DMS114 treated with DMSO at 0.1 percent for 48 hours (cell line): ENCODE results near the gene PRELID3B.

Experiments
- DNase-seq: peaks from one replicate; lab custom pipeline; 2025; ENCODE audit not compliant: unreplicated experiment; lab: John Stamatoyannopoulos, UW

PRELID3B gene

DNA sequence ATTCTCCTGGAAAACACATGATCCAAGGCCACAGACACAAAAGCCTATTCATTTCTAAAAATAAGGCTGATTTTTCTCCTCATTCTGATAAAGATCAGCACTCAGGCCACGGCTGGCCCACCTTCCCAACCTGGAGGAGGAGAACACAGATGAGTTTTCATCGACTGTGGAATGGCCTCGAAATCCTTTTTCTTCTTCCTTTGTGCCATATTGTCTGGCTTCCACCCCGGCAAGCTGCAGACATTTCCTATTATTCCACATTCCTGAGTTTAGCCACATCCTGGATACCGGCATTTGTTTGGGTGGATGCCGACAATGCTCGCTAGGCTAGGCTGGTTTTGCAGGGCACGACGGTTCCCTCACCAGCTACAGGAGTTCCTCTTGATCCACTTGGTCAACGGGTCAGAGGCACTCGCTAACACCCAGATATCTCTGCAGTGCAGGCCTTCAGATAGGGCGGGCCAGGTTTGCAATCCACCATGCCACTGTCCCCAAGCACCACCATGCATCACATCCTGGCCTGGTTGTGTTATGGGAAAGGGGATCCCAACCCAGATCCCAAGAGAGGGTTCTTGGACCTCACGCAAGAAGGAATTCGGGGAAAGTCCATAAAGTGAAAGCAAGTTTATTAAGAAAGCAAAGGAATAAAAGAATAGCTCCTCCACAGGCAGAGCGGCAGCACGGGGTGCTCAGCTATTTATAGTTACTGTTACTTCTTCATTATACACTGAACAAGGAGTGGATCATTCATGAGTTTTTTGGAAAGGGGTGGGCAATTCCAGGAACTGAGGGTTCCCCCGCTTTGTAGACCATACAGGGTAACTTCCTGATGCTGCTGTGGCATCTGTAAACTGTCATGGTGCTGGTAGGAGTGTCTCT lies 31.4 kb downstream of the PRELID3B start:
- DNase-seq = no peak

DNA sequence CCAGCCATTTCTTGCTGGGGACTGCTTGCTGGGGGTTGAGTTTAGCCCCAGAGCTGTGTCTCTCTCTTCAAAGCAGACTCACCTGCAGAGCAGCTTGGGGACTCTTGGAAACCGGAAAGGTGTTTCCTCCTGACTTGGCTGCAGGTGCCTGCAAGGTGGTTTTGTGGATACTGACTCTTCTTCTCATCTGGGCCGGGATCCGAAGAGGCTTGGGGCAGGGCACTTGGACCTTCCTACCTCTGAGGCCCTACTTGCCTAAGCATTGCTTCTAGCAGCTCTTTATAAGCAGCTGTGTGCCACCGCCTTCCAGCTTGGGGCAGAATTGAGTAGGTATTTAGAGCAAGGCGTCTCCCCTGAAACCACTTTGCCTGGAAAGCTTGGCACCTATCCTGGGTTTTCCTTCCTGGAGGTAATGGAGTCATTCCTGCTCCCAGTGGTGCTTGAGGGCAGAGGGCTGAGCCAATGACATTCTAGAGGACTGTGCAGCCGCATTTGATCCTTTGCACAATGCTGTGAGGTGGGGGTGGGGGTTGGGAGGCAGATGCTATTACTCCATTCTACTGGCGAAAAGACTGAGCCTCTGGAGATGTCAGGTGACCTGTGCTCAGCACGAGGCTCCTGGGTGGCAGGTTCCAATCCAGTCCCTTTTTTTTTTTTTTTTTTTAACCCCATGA lies 32.1 kb downstream of the PRELID3B start:
- DNase-seq = no peak

DNA sequence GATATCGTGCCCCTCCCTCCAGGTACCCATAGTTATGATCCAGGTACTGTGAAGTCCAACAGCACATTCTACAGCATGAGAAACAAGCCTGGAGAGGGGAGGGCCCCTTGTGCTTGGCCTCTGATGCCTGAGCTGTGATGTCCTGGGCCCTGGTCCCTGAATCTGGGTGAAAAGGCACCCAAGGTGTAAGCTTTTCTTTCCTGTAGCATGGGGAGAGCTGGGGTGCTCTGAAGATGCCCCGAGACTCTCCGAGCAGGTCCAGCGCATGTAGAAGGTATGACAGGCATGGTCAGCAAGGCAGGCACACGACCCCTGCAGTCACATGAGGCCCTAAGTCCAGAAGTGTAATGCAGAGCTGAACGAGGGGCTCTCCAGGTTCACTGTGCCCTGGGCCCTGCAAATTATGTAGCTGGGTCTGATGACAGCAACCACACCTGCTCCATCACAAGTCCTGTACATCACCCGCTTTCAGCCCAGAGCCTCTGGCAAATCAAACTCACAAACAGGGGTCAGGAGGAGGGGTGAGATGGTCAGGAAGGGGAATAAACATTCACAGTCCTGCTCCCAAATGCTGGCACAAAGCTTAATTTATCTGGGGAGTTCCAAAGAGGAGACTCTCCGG lies 33.8 kb downstream of the PRELID3B start:
- no peak for DNase-seq

DNA sequence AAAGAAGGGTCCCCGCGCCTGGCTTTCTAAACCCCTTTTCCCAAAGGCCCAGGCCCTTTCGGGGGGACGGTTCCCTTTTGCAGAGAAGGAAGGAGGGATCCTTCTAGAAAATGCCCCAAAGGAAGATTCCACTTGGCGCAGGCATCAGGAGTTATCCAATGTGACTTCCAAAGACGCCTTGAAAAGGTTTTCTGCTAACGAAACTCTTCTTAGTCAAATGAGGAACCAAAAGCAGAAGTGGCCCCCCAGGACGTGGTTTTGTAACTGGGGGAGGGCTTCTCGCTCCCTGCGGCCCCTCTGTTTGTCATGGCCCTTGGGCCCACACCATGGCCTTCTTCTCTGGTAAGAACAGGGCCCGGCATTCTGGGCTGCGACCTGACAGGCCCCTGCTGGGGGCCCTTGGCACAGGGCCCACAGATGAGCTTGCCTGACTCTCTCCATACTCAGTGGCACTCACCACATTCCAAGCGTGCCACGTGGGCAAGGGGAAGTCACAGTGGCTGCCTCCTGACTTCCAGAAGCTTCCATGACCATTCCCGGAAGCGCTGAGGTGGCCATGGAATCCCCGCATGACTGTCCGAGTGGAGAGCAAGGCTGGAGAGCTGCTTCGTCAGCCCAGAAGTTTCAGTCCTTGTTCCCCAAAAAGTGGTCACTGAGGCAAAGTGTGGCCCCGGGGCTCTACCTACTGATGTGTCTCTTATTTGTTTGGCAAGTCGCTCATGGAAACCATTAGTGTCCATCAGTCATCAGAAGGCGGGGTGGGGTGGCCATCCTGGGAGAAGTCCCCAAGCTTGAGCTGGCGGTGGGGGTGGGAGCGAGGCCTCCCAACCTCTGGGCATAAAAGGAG lies 34.7 kb downstream of the PRELID3B start:
- DNase-seq = no peak

DNA sequence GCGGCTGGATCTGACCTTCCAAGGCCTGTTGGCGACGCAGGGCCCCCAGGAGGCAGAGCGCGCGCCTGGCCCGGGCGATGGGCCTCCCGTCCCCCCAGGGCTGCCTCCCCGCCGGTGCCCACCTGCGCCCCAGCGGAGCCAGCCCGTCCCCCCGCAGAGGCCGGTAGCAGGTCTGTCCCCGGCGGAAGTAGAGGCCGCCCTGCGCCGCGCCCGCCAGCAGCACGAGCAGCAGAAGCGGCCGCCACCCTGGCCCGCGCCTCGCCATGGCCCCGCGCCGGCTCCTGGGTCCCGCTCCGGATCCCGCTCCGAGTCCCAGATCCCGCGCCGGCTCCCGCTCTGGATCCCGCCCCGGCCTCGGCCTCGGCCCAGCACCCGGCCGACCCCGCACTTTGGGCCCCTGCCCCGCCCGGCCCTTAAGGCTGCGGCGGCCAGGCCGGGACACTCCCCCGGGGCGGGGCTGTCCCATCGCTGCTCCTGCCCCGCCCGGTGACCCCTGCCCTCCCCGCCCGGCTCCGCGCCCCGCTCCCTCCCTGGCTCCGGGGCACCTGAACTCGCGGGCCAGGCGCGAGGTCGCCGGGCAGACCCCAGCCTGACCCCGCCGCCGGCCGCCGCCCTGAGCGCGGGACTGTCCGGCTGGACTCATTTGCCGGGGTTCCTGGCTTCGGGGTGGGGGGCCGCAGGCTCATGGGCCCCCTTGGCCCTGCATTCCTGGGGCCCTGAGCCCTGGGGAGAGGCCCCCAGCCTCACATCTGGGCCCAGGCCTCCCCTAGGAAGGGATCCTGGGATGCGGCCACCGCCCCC lies 35.5 kb downstream of the PRELID3B start, which contains the start of gene CTSZ:
Gene CTSZ (minus strand): TSS at position 391 of the 801 bp plus-strand sequence. CDS start 126 bp downstream, at position 265.
- DNase-seq = no peak

DNA sequence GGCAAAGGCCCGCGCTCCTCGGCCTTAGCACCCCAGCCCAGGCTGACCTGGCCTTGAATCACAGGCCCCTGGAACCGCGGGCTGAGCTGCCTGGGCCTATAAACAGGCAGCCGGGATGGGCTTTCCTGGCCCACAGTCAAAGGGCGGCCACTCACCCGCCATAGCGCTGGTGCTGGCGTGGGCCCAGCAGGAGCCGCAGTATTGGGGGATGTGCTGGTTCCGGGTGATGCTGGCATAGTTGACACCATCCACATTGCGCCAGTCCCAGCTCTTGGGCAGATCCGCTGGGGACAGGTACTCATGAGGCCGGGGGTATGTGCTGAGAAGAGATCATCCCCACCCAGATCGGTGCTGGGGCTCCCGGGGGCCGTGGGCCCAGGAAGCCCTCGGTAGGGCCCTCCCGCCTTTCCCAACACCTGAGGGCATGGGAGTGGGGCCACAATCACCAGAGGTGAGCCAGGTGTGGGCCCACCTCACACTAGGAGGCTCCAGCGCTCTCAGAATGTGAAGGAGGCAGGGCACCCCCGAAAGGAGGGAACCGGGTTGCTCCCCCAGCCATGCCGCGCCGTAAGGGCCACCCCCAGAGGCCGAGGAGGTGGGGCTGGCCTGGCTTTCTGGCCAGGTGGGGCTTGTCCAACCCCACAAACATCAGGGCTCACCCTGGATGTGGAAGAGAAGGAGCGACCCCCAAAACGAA lies 36.3 kb downstream of the PRELID3B start:
- no peak for DNase-seq

DNA sequence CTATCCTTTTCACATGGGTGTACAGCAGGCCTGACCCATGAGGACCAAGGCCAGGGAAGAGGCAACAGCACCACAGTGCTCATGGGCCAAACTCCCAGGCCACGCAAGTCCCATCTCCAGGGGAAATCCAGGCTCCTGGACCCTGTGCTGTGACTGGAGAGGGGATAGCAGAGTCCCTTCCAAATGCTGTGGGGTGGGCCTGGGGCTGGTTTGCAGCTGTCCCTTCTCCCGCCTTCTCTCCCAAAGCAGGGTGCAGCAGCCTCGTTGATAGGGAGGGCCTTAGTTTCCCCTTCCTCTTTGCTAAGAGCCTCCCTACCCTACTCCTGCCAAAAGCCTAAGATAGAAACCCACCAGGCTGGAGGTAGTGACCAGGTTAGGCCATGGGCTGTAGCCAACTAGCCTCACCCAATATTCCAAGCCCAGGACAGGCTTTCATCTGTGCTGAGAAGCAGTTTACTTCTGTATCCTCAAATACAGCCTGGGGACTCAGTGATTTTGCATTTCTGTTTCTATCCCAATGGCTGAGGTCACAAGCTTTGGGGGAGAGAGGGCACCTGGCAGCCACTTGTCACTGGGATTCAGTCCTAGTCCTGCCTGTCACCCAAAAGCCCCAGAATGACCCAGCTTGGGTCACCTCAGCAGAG lies 36.9 kb downstream of the PRELID3B start:
- no peak for DNase-seq

DNA sequence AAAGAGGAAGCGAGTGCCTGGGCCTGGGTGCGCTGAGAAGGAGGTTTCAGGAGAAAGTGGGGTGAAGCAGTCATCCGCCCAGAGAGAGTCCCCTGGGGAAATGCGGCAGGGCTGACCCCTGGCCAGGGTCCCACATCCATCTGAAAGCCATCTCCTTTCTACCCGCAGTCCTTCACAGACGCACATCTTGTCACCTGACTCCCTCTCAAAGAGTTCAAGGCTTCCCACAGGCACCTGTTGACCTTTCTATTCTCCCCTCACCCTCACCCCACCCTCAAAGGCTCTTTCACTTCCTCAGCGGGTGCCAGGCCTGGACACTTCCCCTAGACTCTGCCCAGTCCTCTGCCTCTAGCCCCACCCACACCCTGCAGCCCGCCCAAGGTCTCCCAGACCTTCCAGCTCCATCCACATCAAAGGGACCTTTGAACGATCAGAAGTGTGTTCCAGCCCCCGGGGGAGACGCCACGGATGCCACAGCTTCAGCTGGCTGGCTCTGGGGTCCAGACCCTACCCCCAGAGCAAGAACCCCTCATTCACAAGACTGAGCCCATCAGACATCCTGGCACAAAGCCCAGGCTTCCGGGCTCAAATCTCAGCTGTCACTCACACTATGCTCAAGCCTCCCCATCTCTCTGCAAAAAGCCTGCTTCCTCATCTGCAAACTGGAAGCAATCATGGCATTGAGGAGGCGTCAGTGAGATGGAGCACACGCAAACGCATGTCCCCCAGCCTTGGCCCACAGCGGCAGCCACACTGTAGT lies 37.6 kb downstream of the PRELID3B start:
- no peak for DNase-seq

DNA sequence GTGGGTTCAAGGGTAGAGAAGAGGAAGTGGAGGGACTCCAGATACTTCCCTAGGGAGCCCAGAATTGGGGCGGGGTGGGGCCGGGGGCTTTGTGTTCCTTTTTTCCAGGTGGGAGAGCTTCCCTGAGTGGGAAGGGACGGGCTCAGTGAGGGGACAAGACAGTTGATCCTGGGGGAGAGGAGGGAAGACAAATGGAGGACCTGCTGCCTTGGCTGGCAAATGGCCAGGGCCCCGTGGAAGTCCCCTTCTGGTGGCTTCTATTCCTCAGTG lies 38.2 kb downstream of the PRELID3B start:
- DNase-seq = no peak

DNA sequence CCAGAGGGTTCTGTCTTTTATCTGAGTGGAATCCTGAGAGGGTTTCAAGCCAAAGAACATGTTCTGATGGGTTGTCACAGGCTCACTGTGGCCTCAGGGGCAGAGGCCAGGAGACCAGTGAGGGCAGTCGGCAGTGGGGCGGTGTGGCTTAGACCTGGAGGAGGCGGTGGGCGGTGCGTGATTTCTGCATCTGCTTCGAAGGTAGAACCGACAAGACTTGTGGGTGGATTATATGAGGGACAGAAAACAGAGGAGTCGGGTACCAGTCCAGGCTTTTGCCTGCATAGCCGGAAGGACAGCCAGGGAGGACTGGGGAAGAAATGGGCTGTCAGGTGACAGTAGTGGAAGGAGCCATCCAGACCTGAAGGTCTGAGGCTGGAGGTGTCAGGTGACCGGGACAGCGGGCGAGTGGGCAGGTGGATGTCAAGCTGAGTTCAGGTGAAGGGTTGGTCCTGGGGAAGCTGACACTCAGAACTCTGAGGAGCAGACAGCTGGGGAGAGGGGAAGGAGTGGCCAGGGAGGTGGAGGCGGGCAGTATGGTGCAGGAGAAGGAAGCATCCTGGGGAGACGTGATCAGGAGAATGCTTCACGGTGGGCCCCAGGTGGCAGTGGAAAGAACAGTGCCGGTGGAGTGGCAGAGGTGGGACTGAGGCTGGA lies 38.6 kb downstream of the PRELID3B start:
- no peak for DNase-seq

DNA sequence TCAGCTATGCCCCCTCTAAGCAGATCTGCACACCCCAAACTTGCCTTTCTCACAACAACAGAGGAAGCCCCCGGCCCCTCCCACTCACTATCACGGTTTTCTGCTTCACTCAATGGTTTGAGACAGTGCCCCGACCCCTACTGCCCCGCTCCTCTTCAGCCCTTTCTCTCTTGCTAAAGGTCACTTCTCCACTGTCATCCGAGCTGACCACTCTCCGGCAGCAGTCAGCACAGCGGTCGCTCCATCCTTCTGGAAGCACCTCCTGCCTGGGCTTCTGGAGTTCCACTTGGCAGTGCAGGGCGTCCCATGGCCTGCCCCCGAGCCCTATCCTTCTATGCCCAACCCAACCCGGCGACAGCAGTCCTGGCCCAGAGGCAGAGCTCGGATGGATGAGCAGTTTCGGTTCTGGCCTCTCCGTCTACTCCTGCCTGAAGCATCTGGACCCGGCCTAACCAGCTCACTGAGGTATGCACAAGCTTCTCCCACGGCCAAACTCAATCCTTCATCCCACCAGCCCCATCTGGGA lies 39.6 kb downstream of the PRELID3B start:
- no peak for DNase-seq

DNA sequence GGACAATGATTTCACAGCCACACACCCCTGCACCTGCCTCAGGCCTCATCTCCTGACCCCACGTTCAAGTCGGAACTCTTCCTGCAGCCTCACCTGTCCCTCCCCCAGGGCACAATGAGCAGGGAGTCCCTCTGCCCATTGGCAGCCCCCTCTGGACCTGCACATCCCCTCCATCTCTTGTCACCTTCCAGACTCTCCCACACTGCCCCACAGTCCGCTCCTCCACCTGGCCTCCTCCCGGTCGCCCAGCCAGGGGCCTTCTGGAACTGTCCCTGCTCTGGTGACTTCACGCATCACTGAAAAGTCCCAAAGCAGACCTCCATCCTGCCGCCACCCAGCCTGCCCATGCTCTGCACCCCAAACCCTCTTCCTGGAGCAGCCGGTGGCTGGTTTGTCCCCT lies 40.2 kb downstream of the PRELID3B start:
- DNase-seq = no peak

DNA sequence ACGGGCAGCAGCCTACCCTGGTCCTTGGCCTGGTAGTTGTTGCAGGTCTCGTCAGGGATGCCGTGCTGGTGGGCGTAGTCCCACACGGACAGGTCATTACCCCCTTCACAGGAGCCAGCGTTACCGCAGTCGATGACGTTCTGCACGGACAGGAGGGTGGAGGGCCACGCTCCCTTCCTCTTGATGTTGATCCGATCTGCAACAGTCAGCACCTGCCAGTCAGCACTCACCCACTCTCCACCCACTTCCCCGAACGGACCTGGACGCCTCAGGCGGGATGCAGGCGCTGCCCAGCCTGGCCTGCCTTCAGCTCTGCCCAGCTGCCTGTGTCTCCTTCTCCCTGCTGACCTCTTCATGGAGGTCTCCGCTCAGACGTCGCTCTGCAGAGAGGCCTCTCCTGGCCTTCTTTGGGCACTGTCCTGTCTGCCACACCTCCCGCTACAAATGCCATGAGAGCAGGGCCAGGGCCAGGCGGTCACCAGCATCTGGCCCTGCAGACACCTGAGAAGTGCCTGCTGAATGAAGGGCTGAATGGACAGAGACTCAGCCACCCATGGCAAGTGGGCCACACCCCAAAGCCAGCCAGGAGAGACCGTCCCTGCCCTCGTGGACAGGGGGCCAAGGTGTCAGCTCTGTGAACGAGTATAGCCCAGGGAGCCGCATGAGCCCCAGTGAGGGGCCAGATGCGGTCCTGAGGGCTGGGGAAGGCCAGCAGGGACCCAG lies 41.0 kb downstream of the PRELID3B start:
- no peak for DNase-seq

DNA sequence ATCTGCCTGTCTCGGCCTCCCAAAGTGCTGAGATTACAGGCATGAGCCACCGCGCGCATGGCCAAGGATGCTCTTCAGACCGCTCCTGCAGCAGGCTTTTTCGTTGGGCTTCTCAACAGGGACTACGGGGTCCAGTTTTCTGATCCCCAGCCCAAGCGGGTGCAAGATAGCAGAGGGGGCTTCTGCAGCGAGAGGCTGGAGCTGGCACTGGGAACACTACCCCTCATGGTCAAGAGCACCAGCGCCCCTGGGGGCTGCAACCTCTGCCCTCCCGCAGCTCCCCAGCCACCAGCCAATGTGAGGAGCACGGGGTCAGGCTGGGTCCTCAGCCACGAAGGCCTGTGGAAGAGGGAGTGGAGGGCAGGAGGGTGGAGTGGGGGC lies 41.5 kb downstream of the PRELID3B start:
- DNase-seq = no peak

DNA sequence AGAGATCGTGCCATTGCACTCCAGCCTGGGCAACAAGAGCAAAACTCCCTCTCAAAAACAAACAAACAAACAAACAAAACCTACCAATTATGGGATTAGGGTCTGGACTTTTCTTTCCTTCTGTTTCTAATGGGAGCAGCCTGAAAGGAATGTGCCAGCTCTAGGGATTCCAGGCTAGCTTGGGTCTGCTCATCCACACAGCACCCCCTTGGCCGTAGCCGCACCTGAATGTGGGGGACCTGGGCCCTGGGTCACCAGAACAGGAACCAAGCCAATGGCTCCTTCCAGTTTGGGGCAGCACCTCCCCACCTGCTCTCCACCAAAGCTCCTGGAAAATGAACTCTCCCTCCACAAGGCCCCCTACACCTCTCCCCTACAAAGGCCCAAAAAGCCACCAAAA lies 42.3 kb downstream of the PRELID3B start:
- DNase-seq = no peak

DNA sequence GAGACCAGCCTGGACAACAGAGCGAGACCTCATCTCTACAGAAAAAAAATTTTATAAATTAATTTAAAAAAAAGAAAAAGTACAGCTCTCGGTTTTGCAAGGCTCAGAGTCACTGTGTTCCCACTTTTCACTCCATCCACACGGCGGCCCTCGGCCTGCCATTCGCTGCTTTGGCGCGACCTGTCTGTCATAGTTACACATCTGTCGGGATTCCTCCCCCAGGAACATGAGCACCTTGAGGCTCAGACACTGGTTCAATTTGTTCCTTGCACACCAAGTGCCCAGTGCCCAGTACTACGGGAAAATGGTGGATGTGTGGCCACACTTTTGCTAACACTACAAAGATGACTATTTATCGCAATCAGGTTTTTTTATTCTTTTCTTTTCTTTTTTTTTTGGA lies 43.9 kb downstream of the PRELID3B start:
- no peak for DNase-seq

DNA sequence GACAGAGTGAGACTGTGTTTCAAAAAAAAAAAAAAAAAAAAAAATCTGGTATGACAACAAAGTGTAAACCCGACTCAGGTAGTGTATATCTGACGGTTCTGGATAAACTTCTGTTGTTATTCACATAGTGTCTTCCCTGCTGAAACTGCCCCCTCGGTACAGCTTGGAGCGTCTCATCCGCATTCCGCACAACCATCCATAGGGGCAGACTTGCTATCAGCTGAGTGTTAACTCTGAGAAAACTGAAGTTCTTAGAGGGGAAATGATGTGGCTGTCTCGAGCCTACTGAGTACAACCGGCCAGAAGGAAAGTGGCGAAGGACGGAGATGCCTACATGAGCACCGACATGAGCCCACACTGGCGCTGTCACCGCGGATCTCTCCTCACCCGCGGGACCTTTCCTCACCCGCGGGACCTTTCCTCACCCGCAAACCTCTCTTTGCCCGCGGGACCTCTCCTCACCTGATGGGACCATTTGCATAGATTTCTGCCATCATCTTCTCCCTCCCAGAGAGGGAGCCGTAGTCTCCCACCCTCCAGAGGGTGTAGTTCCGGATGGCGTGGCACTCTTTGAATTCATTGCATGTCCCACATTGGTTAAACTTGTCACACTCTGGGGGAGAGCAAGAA lies 45.3 kb downstream of the PRELID3B start:
- DNase-seq = no peak
